NOMO-1 (cell line): ENCODE data around the gene AARSD1.
A peak's percentile ranks its signal among the peaks of the same experiment; 100 is the strongest.
"Not testable (repeated sequence)": the region's sequence is repeated elsewhere in the genome, so short reads cannot be mapped to it uniquely, and the experiment has no call there.

Experiments used
- DNase-seq, 2 experiments: peaks; one replicate each; lab custom pipeline; 2025; ENCODE audit not compliant: unreplicated experiment in 2 of 2; lab: John Stamatoyannopoulos, UW

AARSD1 gene

DNA sequence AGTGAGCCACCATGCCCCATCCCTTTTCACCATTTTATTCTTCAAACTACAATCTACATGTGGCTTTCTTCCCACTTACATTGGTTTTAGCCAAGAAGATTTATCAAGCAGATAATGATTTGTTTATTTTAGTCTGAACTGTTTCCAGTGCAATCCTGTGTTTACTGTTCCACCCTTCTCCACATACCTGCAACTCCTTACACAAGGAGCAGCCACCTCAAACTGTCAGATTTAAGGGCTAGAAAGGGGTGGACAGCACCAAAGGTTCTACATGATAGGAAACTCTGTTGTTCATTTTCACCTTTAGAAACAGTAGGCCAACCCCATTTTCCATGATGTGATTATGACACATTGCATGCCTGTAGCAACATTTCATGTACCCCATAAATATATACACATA, 18.0 kb upstream of the AARSD1 start:
- no peak for DNase-seq

DNA sequence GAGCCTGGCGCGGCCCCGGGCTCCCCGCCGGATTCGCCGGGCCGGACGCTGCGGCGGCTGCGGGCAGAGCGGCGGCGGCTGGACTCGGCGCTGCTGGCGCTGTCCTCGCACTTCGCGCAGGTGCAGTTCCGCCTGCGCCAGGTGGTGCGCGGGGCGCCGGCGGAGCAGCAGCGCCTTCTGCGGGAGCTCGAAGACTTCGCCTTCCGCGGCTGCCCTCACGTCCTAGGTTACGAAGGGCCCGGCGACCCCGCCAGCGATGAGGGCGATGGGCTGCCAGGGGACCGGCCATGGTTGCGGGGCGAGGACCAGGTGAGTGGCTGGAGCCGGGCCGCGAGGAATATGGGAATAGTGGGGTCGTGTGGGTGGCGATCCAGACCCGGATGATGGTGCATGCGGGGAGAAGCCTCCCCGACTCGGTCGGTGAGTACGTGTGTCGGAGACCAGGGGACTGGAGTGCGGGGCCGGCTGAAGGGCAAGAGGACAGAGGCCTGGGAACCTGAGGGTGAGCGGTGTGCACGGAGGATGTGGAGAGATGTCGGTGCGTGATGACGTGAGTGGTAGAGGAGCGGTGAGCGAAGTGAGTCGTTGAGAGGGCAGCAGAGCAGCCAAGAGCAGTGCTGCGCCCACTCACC, 16.6 kb upstream of the AARSD1 start:
- peak; percentile 35 to 40 for DNase-seq

DNA sequence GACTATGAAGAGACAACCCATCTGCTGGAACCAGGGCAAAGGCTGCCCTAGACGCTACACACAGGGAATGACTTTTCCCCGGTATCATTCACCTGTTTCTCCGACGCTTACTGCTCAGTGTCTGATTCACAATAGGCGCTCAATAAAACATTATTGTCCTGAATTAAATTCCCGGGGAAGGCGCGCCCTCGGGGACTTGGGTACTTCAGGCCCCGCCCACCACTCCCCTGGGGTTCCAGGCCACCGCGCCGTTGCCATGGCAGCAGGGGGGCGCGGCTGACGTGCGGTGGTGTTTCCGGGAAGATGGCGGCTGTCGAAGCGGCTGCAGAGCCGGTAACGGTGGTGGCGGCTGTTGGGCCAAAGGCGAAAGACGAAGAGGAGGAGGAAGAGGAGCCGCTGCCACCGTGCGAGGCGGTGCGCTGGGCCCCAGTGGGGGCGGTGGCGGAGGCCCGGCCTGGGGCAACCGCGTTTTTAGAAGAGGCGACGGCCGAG, 16.1 kb upstream of the AARSD1 start, which contains the start of gene RUNDC1:
TSS of gene RUNDC1 (plus strand) at position 292 of the 492 bp plus-strand sequence. CDS start at position 304, 12 bp downstream.
- peak; percentile 61 to 80 for DNase-seq

DNA sequence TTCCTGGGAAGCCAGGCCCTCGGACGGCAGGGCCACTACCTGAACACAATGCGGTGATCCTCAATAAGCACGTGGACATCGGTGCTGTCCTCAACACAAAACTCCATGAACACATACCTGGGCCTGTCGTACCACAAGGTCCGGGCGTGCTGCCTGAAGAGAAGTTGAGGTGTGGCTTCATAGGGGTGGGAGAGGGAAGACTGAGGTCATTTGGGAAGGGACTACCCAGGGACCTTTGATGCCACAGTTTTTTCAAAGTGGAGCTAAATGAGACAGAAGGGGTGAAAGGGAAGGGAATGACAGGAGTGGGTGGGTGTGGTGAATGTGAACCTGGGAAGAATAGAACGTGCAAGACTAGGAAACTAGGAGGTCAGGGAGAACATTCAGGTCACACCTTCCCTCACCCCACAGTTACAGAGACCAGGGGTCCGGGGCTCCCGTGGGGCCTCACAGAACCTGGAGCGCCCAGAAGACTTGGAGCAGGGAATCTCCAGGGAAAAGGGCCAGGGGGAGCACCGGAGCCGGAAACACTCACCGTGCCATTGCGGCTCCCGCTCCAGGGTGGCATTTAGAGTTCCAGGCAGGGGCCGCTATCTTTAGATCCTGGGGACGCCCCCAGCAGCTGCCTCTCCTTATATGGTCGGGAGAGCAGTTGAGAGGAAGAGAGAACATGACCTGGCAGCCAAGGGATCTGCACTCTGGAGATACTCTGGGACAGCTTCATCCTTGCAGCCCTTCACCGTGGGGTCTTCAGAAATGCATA, 15.4 kb upstream of the AARSD1 start, which contains the start of gene PTGES3L:
TSS of gene PTGES3L (minus strand) at position 570 of the 763 bp plus-strand sequence. CDS start at position 543, 27 bp downstream.
- DNase-seq = peak in 1 of 2 experiments; percentile 40

DNA sequence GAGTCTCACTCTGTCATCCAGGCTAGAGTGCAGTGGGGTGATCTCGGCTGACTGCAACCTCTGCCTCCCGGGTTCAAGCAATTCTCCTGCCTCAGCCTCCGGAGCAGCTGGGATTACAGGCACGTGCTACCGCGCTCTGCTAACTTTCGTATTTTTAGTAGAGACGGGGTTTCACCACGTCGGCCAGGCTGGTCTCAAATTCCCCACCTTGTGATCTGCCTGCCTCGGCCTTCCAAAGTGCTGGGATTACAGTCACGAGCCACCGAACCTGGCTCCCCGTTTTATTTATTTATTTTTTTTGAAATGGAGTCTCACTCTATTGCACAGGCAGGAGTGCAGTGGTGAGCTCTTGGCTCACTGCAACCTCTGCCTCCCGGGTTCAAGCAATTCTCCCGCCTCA, 11.4 kb upstream of the AARSD1 start:
- not testable (repeated sequence) for DNase-seq

DNA sequence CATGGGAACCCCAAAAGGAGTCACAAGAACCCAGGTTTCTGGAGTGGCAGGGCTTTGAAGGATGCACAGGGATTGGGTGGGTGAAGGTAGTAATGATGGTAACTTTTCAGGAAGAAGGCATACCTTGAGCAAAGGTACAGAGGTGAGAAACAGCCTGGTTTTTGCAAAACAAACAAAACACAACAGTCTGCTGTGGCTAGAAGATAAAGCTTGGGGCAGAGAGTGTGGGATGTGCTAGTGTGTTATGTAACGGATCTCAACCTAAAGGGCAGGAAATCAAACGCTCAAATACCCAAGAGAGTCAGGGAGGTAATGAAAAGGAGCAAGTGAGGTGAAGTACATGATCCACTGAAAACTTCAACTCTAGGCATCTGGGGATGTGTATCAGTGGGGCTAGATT, 11.0 kb upstream of the AARSD1 start:
- no peak for DNase-seq

DNA sequence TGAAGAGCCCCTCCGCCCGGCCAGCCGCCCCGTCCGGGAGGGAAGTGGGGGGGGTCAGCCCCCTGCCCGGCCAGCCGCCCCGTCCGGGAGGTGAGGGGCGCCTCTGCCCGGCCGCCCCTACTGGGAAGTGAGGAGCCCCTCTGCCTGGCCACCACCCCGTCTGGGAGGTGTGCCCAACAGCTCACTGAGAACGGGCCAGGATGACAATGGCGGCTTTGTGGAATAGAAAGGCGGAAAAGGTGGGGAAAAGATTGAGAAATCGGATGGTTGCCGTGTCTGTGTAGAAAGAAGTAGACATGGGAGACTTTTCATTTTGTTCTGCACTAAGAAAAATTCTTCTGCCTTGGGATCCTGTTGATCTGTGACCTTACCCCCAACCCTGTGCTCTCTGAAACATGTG, 9.1 kb upstream of the AARSD1 start:
- DNase-seq = not testable (repeated sequence)

DNA sequence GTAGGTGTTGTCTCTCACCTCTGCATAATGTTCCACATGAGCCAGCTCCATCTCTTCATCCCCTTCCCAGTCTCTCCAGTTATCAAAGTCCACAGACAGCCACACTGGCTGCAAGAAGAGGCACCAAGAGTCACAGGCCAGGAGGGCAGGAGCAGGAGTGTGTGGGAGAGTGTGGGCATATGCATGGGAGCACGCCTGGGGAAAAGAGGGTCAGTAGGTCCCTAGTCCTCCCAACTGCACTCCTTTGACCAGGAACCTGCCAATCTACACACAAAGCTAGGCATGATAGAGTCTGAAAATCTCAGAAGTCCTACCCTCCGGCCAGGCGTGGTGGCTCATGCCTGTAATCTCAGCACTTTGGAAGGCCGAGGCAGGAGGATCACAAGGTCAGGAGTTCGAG, 7.3 kb upstream of the AARSD1 start:
- no peak for DNase-seq

DNA sequence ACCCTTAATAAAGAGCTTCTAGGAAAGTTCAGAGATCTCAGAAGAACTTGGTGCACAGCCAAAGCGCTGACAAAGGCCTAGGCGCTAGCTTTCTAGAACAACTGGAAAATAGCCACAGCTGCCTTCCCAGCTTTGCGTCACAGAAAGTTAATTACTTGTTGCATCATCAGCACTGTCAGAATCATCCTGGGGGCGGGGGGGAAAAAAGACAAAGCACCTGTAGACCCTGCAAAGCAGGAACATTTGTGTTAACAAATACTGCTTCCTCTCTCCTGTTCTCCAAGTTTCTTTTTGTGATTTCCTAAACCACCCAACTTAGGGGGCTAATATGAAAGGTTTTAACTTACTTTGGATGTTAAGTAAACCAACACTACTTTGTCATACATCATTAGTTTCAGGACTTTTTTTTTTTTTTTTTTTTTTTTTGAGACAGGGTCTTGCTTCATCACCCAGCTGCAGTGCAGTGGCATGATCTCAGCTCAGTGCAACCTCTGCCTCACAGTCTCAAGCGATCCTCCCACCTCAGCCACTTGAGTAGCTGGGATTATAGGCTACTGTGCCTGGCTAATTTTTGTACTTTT, 4.8 kb upstream of the AARSD1 start:
- peak; percentile 19 to 63 for DNase-seq

DNA sequence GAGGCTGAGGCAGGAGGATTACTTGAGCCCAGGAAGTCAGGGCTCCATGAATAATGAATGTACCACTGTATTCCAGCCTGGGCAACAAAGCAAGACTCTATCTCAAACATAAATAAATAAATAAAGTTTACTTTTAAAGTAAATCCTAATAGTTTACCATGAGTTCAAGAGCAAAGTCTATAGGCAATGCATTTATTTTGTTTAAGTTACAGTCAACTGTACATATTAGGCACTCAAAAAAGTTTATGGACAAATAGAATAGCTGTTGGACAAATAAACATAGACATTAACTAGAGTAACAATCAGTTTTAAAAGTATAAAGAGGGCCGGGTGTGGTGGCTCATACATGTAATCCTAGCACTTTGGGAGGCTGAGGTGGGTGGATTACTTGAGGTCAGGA, 3.7 kb upstream of the AARSD1 start:
- no peak for DNase-seq

DNA sequence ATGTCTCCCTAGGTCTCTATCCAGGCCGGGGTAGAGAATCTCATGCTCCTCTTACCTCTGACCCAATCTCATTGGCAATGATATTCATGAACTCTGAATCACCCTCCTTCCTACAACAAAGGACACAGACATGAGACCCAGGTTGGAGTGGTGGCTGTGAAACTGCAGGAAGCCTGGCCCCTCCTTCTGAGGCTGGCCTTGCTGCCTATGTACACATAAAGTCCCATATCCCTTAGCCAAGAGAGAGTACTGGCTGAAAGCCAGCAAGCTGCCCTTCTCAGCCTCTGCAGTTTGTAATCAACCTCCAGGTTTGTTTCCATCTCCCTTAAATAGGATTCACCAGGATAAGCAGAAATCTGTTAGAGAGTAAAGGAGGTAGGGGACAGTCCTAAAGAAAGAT, 10.6 kb downstream of the AARSD1 start:
- DNase-seq = no peak

DNA sequence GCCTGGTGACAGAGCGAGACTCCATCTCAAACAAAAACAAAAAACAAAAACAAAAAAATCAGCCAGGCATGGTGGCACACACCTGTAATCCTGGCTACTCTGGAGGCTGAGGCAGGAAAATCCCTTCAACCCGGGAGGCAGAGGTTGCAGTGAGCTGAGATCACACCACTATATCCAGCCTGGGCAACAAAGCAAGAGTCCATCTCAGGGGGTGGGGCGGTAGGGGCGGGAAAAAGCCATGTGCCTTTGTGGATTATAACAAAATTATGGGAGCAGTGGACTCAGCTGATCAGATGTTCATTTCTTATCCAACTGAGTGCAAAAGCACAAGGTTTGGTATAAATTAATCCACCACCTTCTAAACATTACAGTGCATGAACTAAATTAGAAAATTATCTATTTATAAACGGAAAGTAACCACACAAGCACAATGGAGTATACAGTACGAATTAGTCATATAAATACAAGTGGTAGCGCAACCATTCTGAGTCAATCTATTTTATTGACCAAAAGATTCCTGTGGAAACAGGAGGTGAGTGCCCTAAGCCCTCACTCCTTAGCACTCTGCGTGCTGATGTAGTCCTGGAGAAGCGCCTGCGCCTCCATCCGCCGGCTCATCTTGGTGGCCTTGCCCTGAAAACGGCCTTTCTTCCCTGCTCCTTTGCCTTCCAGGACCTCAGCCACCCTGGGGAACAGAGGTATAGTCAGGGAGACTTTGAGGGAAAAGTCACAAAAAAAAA, 14.0 kb downstream of the AARSD1 start:
- DNase-seq = no peak

DNA sequence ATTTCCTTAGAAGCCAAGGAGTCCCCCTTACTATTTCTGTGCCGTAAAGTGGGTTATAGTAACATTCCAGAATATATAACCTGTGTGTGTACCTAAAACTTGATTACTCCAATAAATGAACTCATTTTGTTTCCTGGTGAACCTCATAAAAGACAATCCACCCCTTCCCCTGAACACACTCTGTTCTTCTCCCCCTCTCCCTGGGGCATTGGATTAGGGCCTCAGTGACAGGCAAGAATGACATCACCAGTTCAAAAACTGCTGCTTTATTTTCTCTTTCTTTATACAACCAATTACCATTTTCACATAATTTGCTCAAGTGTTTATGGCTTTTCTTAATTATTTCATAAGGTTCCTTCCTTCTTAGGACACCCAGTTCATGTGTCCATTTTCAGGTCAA, 17.4 kb downstream of the AARSD1 start:
- no peak for DNase-seq

DNA sequence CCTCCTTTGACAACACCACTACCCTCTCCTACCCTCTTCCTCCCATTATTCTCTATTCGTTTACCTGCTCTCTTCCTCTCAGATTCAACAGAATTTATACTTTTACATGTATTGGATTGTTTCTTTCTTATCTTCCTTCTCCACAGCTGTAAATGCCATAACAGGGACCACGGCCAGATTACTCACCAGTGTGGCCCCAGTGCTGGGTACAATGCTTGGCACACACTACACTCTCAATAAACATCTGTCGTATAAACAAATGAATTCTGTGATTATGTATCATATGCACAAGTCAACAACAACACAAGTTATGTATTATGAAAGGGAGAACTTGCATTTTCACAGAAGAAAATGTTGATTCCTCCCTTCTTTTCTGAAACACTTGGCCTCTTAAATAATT, 20.0 kb downstream of the AARSD1 start:
- no peak for DNase-seq

DNA sequence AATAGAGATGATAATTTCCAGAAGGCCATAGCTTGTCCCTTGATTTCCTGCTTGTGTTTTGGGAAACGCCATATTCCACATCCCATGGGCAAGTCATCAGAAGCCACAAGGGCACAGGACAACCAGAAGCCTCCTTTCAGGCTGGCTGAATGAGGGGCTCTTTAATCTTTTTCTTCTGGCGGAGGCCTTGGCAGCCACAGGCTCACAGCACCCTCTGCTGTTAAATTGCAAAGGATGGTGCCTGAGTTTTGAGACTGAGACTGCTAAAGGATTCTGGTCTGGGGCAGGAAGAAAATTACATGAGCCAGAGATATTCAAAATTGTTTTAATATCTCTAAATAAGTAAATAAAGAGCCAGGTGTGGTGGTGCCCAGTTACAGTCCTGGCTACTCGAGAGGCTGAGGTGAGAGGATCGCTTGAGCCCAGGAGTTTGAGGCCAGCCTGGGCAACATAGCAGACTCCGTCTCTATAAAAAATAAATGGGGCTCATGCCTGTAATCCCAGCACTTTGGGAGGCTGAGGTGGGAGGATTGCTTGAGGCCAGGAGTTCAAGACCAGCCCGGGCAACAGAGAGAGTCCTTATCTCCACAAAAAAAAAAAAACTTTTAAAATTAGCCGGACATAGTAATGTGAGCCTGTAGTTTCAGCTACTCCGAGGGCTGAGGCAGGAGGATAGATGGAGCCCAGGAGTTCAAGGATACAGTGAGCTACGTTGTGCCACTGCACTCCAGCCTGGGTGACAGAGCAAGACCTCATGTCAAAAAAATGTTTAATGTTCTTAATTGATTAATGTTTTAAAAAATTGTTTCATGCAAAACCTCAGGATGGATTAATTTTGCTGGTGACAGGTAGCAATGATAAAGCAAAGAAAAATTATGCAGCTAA, 26.3 kb downstream of the AARSD1 start:
- DNase-seq = peak; percentile 41 to 61

DNA sequence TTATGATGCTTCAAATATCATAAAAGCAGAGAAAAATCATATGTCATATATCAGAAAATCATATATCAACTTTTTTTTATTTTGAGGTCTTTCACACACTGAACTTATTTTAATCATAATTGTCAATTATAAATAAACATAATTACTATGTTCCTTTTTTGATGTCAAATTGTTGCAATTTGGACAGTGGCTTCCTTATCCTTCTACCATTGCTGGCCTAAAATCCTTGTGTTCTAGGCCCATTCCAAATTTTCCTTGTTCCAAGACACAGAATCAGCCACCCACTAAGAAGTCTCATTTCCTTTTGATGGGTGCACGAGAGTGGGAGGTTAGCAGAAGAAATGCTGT, 34.8 kb downstream of the AARSD1 start:
- DNase-seq = no peak

DNA sequence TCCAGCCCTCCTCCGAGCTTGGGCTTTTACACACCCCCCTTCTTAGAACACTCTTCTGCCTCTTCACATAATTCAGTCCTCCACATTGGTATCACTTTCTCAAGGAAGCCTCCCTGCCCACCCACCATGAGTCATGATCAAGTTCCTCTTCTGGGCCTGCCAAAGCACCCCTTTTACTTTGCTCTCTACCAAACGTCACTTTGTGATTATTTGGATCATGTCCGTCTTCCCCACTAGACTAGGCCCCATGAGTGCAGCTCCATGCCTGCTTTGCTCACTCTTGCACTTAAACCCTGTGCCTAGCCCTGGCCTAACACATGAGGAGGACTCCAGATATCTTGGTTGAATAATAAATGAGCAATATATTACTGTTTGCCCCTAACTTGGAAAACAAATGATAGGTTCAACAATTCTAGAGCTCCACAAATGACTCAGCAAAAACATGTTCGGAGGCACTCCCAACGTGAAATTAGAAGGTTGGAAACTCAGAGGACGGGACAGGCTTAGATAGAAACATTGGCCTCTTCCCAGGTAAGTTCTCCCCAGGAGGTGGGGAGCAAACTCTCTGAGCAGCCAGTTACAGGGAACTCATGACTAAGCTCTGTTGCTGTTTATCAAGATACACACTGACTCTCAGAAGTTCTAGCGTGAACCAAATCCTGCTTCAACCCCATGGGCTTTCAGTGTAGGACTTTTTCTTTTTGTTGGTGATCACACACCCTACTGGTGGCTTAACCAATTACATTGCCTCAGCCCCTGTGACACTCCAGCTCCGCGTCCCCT, 35.3 kb downstream of the AARSD1 start:
- peak; percentile 98 for DNase-seq

DNA sequence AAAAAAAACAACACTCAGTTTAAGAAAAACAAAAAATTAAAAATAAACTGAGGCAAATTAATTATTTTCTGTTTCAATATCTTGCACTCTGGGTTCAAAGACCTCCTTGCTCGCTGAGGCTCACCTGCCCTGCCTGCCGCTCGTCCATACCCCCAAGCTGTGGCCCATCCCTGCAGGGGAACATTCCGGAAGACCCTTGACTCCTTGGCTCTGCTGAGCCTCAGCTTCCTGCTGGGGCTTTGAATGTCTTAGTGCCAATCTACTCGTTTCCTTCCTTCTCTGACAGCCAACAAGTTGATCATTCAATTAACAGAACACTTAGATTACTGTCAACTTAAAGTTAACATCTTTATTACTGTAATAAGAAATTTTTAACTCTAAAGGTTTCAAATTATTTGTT, 39.4 kb downstream of the AARSD1 start:
- DNase-seq = no peak

DNA sequence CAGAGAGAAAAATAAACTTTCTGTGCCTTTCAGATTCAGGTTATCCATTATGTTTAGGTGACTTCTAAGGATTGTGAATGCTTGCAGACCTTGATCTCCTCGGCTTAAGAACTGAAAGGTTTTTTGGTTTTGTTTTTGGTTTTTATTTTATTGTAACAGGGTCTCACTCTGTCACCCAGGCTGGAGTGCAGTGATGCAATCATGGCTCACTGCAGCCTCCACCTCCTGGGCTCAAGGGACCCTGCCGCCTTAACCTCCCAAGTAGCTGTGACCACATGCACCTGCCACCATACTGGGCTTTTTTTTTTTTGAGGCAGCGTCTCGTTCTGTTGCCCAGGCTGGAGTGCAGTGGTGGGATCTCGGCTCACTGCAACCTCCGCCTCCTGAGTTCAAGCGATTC, 40.8 kb downstream of the AARSD1 start:
- not testable (repeated sequence) for DNase-seq
